ENCODE data around the gene BAG2. TPM values are rescaled to one million over a fixed set of nuclear protein-coding genes. Genes with fewer than 3 reads are reported as not detected.

The BAG2 gene
- total and polyA plus RNA-seq, 10 of the 15 experiments (the other 5 are each of a cell fraction or from before 2014, with no cell fraction given): 7.7 to 17.6 (median 9.6) TPM

DNA sequence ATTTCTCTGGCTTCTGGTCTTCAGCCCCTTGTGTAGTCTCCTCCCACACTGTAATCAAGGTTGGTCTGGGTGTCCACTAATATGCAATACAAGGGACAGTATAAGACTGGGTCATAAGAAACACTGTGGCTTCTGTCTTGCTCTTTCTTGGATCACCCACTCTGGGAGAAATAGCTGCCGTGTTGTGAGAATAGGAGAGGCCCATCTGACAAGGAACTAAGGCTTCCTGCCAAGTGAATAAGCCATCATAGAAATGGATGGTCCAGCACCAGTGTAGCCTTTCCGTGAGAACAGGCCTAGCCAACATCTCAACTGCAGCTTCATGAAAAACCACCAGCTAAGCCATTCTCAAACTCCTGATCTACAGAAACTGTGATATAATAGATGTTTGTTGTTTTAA lies 23.3 kb downstream of the BAG2 start:
- 100% methylated on average over 2 of the region's 2 CpGs for WGBS (ENCODE audit: insufficient coverage, insufficient replicate concordance, low lambda C conversion rate, missing lambda C conversion rate)
- ATAC-seq (no peak), FAIRE-seq (no peak), DNase-seq (ENCODE audit: low read depth, low spot score) (no peak)
- Histone ChIP-seq H2AFZ (ENCODE audit: control insufficient read depth, low read depth, low read length) (no peak overlapping the region), H3K79me2 (ENCODE audit: control insufficient read depth, insufficient read depth, low read length) (no peaks in the 10 kb centered on the region), H3K4me3 (no peak overlapping the region), H3K9ac (ENCODE audit: control insufficient read depth, insufficient read depth, low read length) (no peak overlapping the region), H3K36me3 (ENCODE audit: control insufficient read depth in 2 of 2, insufficient read depth in 2 of 2, low read length in 1 of 2) (peaks cover 0 to 3% of the 10 kb centered on the region in 2 experiments; a peak in 3 of 4 replicates), H3K27me3 (replicated peaks in 1 of 2; ENCODE audit: control insufficient read depth in 2 of 2, insufficient read depth in 2 of 2, low read length in 1 of 2) (no peaks in the 10 kb centered on the region), H4K20me1 (ENCODE audit: control insufficient read depth, insufficient read depth) (no peaks in the 10 kb centered on the region), H3K4me2 (ENCODE audit: control insufficient read depth, insufficient read depth) (no peak overlapping the region), H3K4me1 (ENCODE audit: control insufficient read depth, insufficient read depth, low read length) (no peaks in the 10 kb centered on the region), H3K9me3 (replicated peaks; ENCODE audit: control insufficient read depth, insufficient read depth, low read length) (no peaks in the 10 kb centered on the region), H3K27ac (ENCODE audit: control insufficient read depth, insufficient read depth) (no peak overlapping the region)
- ChIA-PET POLR2A (no interaction called here), SMC1A (ENCODE audit: uncharacterized antibody, unreplicated experiment) (interaction anchor here (0.8 to 1.0 kb wide), 2 partner anchors 8 to 10 kb away, joined by 3 read pairs; no protein-coding TSS in a partner anchor), CTCF (interaction anchor here (1.1 kb wide), 1 partner anchor 121 kb away, joined by 4 read pairs; the partner anchor contains the start of gene PRIM2), RAD21 (ENCODE audit: unreplicated experiment) (no interaction called here)
- in situ Hi-C loops (cut with MboI): no loop called here
- intact Hi-C loops (cut with micrococcal nuclease; ENCODE audit: unreplicated experiment): no loop called here
- no TSS peak for BruUV-seq (replicated peaks)
- TF ChIP-seq IKZF1 (conservative IDR thresholded peaks at IDR 0.05): no peak
- TF ChIP-seq KAT2A (conservative IDR thresholded peaks at IDR 0.05; ENCODE audit: control insufficient read depth, low read depth, low read length): no peak
- no peak for TF ChIP-seq TCF3 (IDR thresholded peaks at IDR 0.05; ENCODE audit: borderline replicate concordance, insufficient read depth, low read depth, low read length)
- TF ChIP-seq KLF5 (IDR thresholded peaks at IDR 0.05; ENCODE audit: partially characterized antibody): no peak
- TF ChIP-seq, protein P1, sequence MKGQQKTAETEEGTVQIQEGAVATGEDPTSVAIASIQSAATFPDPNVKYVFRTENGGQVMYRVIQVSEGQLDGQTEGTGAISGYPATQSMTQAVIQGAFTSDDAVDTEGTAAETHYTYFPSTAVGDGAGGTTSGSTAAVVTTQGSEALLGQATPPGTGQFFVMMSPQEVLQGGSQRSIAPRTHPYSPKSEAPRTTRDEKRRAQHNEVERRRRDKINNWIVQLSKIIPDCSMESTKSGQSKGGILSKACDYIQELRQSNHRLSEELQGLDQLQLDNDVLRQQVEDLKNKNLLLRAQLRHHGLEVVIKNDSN (IDR thresholded peaks at IDR 0.05; ENCODE audit: borderline replicate concordance, extremely low read length, insufficient read depth, low read depth, low read length): no peak
- TF ChIP-seq, protein P2, sequence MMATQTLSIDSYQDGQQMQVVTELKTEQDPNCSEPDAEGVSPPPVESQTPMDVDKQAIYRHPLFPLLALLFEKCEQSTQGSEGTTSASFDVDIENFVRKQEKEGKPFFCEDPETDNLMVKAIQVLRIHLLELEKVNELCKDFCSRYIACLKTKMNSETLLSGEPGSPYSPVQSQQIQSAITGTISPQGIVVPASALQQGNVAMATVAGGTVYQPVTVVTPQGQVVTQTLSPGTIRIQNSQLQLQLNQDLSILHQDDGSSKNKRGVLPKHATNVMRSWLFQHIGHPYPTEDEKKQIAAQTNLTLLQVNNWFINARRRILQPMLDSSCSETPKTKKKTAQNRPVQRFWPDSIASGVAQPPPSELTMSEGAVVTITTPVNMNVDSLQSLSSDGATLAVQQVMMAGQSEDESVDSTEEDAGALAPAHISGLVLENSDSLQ (IDR thresholded peaks at IDR 0.05): no peak
- no peak for TF ChIP-seq HDAC6 (IDR thresholded peaks at IDR 0.05; ENCODE audit: unreplicated experiment)
- no peak for TF ChIP-seq ZSCAN29 (IDR thresholded peaks at IDR 0.05)
- no peak for TF ChIP-seq PAX5 (IDR thresholded peaks at IDR 0.05; ENCODE audit: borderline replicate concordance, low read depth, low read length)
- TF ChIP-seq GATAD2B (conservative IDR thresholded peaks at IDR 0.05; ENCODE audit: low read depth): no peak
- no peak for TF ChIP-seq STAT1 (conservative IDR thresholded peaks at IDR 0.05)
- no peak for TF ChIP-seq FOXM1 (IDR thresholded peaks at IDR 0.05; ENCODE audit: low read depth, low read length)
- no peak for TF ChIP-seq ESRRA (IDR thresholded peaks at IDR 0.05; ENCODE audit: low read length)
- no peak for TF ChIP-seq NFXL1 (IDR thresholded peaks at IDR 0.05; ENCODE audit: borderline replicate concordance)
- TF ChIP-seq HDAC2 (IDR thresholded peaks at IDR 0.05): no peak
- no peak for TF ChIP-seq CBX3 (IDR thresholded peaks at IDR 0.05; ENCODE audit: borderline replicate concordance, low read depth)
- TF ChIP-seq, protein P3, sequence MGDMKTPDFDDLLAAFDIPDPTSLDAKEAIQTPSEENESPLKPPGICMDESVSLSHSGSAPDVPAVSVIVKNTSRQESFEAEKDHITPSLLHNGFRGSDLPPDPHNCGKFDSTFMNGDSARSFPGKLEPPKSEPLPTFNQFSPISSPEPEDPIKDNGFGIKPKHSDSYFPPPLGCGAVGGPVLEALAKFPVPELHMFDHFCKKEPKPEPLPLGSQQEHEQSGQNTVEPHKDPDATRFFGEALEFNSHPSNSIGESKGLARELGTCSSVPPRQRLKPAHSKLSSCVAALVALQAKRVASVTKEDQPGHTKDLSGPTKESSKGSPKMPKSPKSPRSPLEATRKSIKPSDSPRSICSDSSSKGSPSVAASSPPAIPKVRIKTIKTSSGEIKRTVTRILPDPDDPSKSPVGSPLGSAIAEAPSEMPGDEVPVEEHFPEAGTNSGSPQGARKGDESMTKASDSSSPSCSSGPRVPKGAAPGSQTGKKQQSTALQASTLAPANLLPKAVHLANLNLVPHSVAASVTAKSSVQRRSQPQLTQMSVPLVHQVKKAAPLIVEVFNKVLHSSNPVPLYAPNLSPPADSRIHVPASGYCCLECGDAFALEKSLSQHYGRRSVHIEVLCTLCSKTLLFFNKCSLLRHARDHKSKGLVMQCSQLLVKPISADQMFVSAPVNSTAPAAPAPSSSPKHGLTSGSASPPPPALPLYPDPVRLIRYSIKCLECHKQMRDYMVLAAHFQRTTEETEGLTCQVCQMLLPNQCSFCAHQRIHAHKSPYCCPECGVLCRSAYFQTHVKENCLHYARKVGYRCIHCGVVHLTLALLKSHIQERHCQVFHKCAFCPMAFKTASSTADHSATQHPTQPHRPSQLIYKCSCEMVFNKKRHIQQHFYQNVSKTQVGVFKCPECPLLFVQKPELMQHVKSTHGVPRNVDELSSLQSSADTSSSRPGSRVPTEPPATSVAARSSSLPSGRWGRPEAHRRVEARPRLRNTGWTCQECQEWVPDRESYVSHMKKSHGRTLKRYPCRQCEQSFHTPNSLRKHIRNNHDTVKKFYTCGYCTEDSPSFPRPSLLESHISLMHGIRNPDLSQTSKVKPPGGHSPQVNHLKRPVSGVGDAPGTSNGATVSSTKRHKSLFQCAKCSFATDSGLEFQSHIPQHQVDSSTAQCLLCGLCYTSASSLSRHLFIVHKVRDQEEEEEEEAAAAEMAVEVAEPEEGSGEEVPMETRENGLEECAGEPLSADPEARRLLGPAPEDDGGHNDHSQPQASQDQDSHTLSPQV (IDR thresholded peaks at IDR 0.05): no peak
- TF ChIP-seq, protein P4, sequence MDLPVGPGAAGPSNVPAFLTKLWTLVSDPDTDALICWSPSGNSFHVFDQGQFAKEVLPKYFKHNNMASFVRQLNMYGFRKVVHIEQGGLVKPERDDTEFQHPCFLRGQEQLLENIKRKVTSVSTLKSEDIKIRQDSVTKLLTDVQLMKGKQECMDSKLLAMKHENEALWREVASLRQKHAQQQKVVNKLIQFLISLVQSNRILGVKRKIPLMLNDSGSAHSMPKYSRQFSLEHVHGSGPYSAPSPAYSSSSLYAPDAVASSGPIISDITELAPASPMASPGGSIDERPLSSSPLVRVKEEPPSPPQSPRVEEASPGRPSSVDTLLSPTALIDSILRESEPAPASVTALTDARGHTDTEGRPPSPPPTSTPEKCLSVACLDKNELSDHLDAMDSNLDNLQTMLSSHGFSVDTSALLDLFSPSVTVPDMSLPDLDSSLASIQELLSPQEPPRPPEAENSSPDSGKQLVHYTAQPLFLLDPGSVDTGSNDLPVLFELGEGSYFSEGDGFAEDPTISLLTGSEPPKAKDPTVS (IDR thresholded peaks at IDR 0.05; ENCODE audit: low read depth, low read length): no peak
- TF ChIP-seq MTA3 (IDR thresholded peaks at IDR 0.05; ENCODE audit: borderline replicate concordance, low read length): no peak

Data from GM12878 (cell line).